Fibroblast of mammary gland (primary cell): Measurements from ENCODE around the gene KRTAP5-10.
"Not testable (repeated sequence)": the region's sequence is repeated elsewhere in the genome, so short reads cannot be mapped to it uniquely, and the experiment has no call there.

Experiments used
- DNase-seq: peaks from one replicate; pipeline ENCODE4 v3.0.0-alpha.2; 2010; ENCODE audit warnings: low read depth
- H3K4me3 ChIP-seq: 2 replicates; pipeline ENCODE4 v1.5.1; 2011; ENCODE audit warnings: low read depth, mild to moderate bottlenecking, low read length, moderate library complexity; ENCODE audit not compliant: control insufficient read depth
- CTCF ChIP-seq: conservative IDR thresholded peaks from 2 replicates; pipeline ENCODE4 v1.5.1; 2011; ENCODE audit warnings: low read depth, low read length, inconsistent platforms; ENCODE audit not compliant: control insufficient read depth, insufficient read depth

Gene KRTAP5-10

GRCh38 chr11:71568704-71569349, 3.5 kb downstream of the KRTAP5-10 start:
- no peak for TF ChIP-seq CTCF
- DNase-seq, result peak; percentile 30
- no peak overlapping the region for H3K4me3 ChIP-seq

- DNase-seq, H3K4me3 ChIP-seq: not testable (repeated sequence)
These were observed 5.9 kb downstream of the KRTAP5-10 start for GRCh38 chr11:71571101-71571850.

GRCh38 chr11:71572811-71573210, 7.4 kb downstream of the KRTAP5-10 start:
- DNase-seq, result no peak
- no peak for TF ChIP-seq CTCF
- H3K4me3 ChIP-seq, result no peak overlapping the region

GRCh38 chr11:71574418-71574817, 9.1 kb downstream of the KRTAP5-10 start:
- H3K4me3 ChIP-seq, result no peak overlapping the region
- TF ChIP-seq CTCF, result no peak
- DNase-seq, result no peak

GRCh38 chr11:71575723-71576424, 10.5 kb downstream of the KRTAP5-10 start:
- no peak for DNase-seq
- H3K4me3 ChIP-seq, result no peak overlapping the region
- no peak for TF ChIP-seq CTCF

- H3K4me3 ChIP-seq, DNase-seq: not testable (repeated sequence)
These were observed 11.5 kb downstream of the KRTAP5-10 start for GRCh38 chr11:71576688-71577465.

GRCh38 chr11:71577469-71578004, 12.2 kb downstream of the KRTAP5-10 start:
- no peak overlapping the region for H3K4me3 ChIP-seq
- no peak for TF ChIP-seq CTCF
- no peak for DNase-seq

- H3K4me3 ChIP-seq, result not testable (repeated sequence)
- peak; percentile 6 for DNase-seq
These were observed 14.2 kb downstream of the KRTAP5-10 start for GRCh38 chr11:71579513-71579912.
